HG03520 (cell line): Measurements from ENCODE around the gene GSTK1.
"Not testable (repeated sequence)": the region's sequence is repeated elsewhere in the genome, so short reads cannot be mapped to it uniquely, and the experiment has no call there.

Source experiments
- ATAC-seq: cut with Tn5 transposase; IDR thresholded peaks from one replicate; pipeline ENCODE4 v1.9.1; 2021; ENCODE audit warnings: mild to moderate bottlenecking, moderate library complexity; ENCODE audit not compliant: unreplicated experiment

The GSTK1 gene

GRCh38 chr7:143269251-143269650 lies 6.0 kb downstream of the GSTK1 start:
- no peak for ATAC-seq

DNA sequence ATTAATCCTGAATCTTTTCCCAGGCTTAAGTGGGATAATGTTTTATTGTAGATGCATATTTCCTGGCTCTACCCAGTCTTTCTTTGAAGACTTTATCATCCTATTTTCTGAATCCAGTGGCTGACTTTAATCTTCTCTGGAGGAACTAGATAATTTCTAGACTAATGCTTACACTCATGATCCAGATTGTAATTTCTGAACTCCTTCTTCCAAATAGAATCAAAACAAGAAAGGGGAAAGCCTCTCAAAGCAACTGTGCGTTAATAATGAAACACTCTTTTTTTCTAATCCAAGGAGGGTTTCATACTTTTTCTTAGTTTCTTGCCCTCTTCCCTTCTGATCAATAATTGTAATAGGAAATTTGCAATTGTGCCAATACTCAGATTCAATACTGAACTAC lies 8.0 kb downstream of the GSTK1 start:
- ATAC-seq: no peak

- no peak for ATAC-seq
These were observed 9.6 kb downstream of the GSTK1 start for GRCh38 chr7:143272871-143273270.

GRCh38 chr7:143279186-143280098 lies 16.2 kb downstream of the GSTK1 start:
- ATAC-seq: no peak

DNA sequence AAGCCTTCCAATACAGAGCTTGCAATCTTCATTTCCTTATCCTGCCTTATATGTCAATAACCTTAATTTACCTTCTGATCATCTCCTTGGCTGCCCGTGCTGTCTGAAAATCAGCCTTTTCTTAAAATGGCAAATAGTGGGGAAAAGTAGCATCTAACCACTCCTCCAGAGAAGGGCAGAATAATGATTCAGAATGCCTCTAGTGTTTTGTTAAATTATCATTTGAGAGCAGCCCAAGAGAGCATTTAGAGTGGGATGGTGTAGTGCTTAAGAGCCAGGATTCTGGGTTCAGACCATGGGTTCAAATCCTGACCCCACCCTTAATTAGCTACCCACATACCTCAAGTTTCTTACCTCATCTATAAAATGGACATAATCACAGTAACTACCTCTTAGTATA lies 16.9 kb downstream of the GSTK1 start:
- ATAC-seq: no peak

DNA sequence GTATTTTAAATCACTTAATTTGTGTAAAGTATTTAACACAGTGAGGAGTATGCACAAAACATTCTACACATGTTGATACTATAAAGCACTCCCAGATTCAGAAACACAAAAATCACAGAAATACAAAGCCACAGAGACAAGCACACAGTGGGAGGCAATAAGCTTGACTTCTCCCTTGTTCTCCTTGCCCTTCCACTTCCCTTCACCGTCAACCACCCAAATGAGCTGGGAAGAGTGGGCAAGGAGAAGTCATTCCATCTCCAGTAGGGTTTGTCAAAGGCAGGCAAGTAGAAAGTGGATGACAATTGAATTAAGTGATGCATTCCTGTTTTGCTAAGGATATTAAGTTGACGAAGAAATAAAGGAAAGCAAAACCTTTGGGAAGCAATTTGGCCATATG lies 17.3 kb downstream of the GSTK1 start:
- ATAC-seq: no peak

GRCh38 chr7:143281529-143281928 lies 18.3 kb downstream of the GSTK1 start:
- no peak for ATAC-seq

DNA sequence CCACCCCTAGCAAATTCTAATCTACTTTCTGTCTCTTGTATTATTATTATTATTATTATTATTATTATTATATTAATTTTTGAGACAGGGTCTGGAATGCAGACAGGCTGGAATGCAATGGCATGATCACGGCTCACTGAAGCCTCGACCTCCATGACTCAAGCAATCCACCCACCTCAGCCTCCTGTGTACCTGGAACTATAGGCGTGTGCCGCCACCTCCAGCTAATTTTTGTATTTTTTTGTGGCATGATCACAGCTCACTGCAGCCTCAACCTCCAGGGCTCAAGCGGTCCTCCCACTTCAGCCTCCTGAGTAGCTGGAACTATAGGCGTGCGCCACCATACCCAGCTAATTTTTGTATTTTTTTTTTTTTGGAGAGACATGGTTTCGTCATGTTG lies 18.9 kb downstream of the GSTK1 start:
- ATAC-seq: no peak

GRCh38 chr7:143283381-143283780 lies 20.1 kb downstream of the GSTK1 start:
- ATAC-seq: no peak

DNA sequence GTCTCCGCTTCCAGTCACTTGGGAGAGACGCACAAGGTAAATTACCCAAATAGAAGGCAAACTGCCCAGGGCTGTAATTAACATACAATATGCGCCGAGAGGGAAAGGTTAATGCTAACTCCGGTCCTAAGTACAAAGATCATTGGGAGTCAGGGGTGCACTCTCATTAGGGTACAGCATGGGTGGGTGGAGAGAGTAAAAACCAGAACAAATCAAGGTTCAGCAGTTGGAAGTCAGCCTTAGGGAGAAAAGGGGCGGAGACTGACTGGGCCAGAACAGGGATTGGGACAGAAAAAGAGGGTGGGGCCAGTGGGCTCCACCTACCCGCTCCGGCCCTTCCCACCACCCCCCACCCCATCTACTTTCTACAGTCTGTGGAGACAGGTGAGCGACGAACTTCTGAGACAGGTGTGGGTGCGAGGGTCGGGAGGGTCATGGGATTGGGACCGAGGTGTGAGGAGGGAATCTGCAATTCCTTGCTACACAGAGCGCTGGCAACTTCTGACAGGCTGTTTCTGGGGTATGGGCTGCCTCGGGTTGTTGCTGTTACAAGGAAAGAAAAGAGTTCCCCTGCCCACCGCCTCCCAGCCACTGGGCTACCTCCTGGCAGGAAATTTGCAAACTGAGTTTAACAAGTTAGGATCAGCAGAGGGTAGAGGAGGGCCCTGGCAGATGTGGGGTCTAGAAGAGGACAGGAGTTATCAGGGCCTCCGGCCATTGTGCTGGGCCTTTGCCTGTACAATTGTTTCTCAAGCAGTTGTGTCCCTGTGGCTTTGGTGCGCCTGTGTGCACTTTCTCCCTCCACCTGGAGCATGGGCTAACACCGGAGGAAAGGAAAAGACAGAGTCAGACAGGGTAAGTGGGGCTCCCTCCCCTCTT lies 21.6 kb downstream of the GSTK1 start, which contains the start of gene TMEM139:
TSS of gene TMEM139 (plus strand) at position 368 of the 879 bp plus-strand sequence. CDS start 1,000 bp downstream, outside the sequence.
- ATAC-seq: no peak

- no peak for ATAC-seq
These were observed 22.2 kb downstream of the GSTK1 start for GRCh38 chr7:143285470-143285778.

GRCh38 chr7:143285806-143286521 lies 22.7 kb downstream of the GSTK1 start:
- no peak for ATAC-seq

DNA sequence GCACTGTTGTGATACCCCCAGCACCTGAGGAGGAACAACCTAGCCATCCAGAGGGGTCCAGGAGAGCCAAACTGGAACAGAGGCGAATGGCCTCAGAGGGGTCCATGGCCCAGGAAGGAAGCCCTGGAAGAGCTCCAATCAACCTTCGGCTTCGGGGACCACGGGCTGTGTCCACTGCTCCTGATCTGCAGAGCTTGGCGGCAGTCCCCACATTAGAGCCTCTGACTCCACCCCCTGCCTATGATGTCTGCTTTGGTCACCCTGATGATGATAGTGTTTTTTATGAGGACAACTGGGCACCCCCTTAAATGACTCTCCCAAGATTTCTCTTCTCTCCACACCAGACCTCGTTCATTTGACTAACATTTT lies 23.3 kb downstream of the GSTK1 start:
- no peak for ATAC-seq

DNA sequence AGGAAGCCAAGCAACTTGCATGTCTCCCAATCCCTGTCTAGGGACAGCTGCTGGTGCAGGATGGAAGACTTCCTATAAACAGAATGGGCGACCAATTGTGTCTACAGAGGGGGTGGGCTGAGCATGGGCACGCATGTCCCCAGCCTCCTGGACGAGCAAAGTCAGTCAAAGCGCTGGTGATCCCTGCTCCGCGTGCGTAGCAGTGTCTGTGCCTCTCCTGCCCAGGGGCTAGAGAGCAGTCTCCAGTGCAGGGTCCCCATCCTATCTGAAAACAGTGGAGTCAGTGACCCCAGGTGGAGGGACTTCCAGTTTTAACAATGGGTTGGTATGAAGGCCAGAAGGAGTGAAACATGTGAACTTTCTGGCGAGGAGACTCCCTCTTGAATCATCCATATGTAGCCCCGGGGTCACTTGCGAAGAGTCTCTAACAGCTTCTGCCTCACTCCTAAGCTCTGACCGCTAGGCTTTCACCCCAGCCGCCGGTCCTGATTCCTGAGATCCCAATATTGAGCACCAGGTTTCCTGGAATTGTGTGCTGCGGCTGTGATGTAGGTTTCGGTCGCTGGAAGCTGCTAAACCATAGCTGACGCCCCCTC lies 24.2 kb downstream of the GSTK1 start:
- ATAC-seq: no peak

- peak; percentile 91 for ATAC-seq
These were observed 24.9 kb downstream of the GSTK1 start, which contains the start of gene CASP2 for GRCh38 chr7:143287935-143288826. Gene CASP2, plus strand, starts transcription at chr7:143288351. Its CDS starts 105 bp downstream, at chr7:143288456.

GRCh38 chr7:143288836-143289235 lies 25.6 kb downstream of the GSTK1 start:
- no peak for ATAC-seq

DNA sequence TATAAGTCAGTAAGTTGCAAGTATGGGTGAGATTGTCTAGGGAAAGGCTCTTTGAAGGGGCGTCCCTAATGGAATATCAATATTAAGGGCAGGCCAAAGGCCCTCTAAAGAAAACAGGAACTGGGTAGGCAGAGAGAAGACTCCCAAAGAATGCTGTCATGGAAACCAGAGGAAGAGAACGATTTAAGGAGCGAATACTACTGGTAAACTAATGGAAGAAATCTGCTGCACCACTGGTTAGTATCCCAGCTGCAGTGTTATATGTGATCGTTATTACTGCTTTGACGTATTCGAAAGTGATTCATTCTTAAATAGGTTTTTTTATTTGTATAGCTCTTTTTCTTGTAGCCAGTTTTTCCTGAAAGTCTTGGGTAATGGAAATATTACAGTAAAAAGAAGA lies 26.2 kb downstream of the GSTK1 start:
- no peak for ATAC-seq

DNA sequence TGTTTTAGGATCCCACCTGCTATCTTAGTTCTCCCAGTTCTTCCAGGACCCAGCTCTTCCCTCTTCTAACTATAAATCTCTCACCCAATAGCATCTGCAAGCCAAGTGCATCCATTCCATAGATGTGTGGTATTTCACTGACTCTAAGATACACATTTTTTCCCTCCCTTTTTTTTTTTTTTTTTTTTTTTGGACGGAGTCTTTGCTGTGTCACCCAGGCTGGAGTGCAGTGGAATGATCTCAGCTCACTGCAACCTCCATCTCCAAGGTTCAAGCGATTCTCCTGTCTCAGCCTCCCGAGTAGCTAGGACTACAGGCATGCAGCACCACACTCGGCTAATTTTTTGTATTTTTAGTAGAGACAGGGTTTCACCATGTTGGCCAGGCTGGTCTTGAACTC lies 26.6 kb downstream of the GSTK1 start:
- ATAC-seq: not testable (repeated sequence)

DNA sequence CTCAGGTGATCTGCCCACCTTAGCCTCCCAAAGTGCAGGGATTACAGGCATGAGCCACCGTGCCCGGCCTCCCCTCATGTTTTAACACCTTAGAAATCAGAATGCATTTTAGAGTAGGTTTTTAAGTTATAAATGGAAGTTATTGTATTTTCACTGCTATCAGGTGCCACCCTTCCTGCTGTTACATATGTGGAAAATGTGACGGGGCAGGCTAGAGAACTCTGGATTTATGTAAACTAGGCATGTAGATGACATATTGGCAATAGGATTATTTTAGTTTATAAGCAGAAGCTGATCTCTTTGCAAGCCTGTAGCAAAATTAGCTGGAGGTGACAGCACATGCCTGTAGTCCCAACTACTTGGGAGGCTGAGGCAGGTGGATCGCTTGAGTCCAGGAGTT lies 27.1 kb downstream of the GSTK1 start:
- ATAC-seq: no peak

GRCh38 chr7:143292876-143293275 lies 29.6 kb downstream of the GSTK1 start:
- ATAC-seq: no peak
